VCaP (cell line): Measurements from ENCODE around the gene RAN.

Experiments
- H3K27ac ChIP-seq: fragments of 450-650 bp; 2 replicates; pipeline ENCODE4 v1.5.1; 2017
- TF ChIP-seq, protein P1 (sequence below): fragments of 450-650 bp; conservative IDR thresholded peaks from 2 replicates; pipeline ENCODE4 v1.5.1; 2017; ENCODE audit warnings: mild to moderate bottlenecking, moderate library complexity

RAN gene

DNA sequence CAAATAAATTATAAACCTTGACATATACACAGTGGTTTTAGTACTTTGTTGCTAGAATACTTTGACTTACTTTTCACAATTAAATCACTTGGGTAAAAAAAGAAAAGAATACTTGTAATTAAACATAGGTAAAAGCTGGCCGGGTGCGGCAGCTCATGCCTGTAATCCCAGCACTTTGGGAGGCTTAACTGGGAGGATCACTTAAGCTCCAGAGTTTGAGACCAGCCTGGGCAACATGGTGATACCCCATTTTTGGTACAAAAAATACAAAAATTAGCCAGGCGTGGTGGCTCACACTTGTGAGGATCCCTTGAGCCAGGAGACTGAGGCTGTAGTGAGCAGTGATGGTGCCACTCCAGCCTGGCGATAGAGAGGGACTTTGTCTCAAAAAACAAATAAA, 40.6 kb upstream of the RAN start:
- no peak overlapping the region for H3K27ac ChIP-seq
- TF ChIP-seq, protein P1, sequence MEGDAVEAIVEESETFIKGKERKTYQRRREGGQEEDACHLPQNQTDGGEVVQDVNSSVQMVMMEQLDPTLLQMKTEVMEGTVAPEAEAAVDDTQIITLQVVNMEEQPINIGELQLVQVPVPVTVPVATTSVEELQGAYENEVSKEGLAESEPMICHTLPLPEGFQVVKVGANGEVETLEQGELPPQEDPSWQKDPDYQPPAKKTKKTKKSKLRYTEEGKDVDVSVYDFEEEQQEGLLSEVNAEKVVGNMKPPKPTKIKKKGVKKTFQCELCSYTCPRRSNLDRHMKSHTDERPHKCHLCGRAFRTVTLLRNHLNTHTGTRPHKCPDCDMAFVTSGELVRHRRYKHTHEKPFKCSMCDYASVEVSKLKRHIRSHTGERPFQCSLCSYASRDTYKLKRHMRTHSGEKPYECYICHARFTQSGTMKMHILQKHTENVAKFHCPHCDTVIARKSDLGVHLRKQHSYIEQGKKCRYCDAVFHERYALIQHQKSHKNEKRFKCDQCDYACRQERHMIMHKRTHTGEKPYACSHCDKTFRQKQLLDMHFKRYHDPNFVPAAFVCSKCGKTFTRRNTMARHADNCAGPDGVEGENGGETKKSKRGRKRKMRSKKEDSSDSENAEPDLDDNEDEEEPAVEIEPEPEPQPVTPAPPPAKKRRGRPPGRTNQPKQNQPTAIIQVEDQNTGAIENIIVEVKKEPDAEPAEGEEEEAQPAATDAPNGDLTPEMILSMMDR: no peak

DNA sequence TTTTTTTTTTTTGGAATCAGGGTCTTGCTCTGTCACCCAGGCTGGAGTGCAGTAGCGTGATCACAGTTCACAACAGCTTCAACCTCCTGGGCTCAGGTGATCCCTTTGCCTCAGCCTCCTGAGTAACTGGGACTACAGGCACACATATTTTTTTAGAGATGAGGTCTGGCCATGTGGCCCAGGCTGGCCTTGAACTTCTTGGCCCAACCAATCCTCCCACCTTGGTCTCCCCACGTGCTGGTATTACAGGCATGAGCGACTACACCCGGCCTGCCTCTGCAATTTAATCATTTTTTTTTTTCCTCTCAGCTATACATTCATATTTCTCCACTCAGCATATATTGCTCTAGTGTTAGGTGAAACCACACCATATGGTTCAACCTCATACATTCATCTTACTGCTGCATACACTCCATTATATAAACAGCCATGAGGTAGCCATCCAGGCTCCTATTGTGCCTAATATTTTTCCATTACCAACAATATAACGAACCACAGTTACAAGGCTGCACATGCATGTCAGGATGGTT, 39.9 kb upstream of the RAN start:
- TF ChIP-seq, protein P1: no peak
- H3K27ac ChIP-seq: no peak overlapping the region

DNA sequence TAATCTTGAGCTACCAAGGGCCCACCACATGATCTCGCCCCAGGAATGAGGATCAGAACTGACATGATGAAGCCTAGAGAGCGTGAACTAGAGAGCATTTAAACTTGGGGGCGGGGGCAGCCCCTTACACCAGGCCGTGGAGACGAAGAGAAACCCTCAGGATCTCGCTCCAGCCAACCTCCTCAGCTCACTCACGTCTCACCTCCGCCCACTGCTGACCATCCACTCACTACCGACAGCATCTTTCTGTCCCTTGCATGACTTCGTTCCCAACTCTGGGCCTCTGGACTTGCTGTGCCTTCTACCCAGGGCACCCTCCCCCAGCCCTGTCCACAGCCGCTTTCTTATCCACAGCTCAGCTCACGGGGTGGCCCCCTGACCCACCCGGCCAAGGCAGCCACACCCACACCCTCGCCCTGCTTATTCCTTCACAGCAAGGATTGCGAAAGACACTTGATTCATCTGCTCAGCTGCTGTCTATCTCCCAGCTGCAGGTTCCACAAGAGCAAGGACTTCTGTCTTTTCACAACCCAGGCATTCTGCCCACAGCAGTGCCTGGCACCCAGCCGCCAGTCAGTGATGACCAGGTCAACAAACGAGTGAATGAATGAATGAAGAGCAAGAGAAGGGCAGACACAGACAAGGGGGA, 39.2 kb upstream of the RAN start:
- TF ChIP-seq, protein P1: no peak
- H3K27ac ChIP-seq: no peak overlapping the region

DNA sequence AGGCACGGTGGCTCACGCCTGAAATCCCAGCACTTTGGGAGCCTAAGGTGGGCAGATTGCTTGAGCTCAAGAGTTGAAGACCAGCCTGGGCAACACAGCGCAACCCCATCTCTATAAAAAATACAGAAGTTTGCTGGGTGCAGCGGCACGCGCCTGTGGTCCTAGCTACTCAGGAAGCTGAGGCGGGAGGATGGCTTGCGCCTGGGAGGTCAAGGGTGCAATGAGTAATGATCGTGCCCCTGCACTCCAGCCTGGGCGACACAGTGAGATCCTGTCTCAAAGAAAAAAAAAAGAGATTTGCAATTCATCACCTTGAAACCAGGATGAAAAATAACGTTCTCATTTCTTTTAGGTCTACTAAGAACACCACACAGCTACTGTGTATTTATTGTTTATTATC, 36.9 kb upstream of the RAN start:
- H3K27ac ChIP-seq: no peak overlapping the region
- TF ChIP-seq, protein P1: no peak

DNA sequence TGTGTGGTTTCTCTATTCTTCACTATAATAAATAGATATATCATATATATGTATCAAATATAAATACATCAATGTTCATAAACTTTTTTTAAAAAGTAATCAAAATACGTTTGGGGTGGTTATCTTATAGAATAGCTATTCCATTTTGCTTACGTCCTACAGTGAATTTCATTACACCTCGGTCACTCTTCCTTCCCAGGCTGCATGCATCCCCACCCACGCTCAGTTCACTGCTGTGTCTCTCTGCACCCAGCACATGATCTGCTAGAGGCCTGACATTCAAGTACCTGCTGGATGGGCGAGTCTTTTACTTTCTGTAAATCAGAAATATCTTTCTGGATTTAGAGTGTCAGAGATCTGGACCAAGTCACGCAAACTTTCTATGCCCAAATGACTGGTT, 36.4 kb upstream of the RAN start:
- H3K27ac ChIP-seq: no peak overlapping the region
- TF ChIP-seq, protein P1: no peak

DNA sequence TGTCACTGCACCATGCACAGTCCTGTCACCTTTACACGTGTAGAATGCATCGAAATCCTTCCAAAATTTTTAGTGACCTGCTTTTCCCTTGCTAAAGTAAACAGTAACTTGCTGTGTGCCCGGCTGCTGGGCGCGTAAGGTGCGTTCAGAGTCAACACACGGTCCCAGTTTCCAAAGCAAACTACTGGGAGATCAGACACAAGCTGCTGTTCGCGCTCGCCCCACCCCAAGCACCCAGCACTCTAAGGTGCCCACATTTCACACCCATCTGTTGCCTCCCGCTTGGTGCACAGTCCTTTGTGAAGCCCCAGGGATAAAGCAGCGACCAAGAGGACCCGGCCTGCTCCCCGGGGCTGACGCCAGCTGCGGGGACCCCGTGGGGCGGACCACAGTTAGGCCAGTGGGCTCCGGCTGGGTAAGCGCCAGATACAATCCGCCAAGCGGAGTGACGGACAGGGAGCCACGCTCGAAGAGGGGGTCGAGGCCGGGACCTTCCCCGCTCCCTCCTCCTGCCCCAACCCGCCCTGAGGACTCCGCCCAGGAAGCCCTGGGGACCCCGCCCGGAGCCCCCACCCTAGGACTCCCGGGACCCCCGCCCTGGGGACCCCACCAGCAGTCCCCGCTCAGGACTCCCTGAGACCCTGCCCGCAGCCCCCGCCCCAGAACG, 33.4 kb upstream of the RAN start:
- TF ChIP-seq, protein P1: no peak
- peak overlapping the region; percentile 87 for H3K27ac ChIP-seq

DNA sequence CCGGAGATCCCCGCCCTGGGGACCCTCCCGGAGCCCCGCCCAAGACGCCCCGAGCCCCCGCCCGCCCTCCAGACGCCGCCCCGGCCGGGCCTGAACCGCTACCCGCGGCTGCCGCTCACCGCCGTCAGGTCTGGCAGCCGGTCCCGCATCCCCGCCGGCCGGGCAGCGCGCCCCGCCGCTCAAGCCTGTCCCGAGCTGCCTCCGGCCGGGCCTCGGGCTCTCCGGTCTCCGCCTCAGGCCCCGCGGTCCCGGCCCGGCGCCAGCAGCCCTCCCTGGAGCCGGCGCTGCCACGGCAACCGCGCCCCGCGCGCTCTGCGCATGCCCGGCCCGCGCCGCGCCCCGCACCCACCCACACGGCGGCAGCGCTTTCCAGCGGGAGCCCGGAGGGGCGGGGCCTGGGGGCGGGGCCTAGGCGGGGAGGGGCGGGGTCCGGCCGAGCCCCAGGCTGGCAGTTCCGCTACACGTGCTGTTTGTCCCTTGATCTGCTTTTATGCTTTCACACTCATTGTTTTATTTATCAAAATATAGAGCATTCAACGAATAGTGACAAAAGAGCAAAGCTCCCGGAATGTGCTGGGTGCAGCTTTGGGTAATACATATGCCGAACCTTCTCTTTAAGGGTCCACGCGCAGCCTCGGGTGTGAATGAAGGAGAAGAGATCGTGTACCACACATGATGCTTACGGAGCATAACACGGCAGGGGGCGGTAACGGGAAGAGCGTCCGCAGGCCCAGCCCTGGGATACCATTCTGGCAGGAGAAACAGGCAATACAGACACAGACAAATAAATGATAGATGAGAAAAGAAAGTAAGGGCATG, 32.7 kb upstream of the RAN start, which contains the start of gene STX2:
TSS of gene STX2 (minus strand) at position 300 of the 819 bp plus-strand sequence. CDS start at position 149, 151 bp downstream.
- TF ChIP-seq, protein P1: peak; percentile 56
- H3K27ac ChIP-seq: peak within 1 kb of the TSS; percentile 87
